Muscle layer of duodenum (tissue), 2 donors: ENCODE measurements around the gene ZDHHC3.

Experiments
- H3K27ac ChIP-seq: one replicate; pipeline ENCODE4 v1.7.0; 2013; ENCODE audit warnings: mild to moderate bottlenecking, low read length
- H3K27me3 ChIP-seq: one replicate; pipeline ENCODE4 v1.7.0; 2013; ENCODE audit warnings: low read depth, mild to moderate bottlenecking, control low read depth, low read length
- H3K36me3 ChIP-seq, 2 donors: one replicate each; pipeline ENCODE4 v1.7.0; 2013; ENCODE audit warnings: low read length in 2 of 2, control low read depth in 1 of 2, mild to moderate bottlenecking in 1 of 2; ENCODE audit not compliant: insufficient read depth in 2 of 2, control insufficient read depth in 1 of 2
- H3K4me1 ChIP-seq, 2 donors: one replicate each; pipeline ENCODE4 v1.7.0; 2013; ENCODE audit warnings: low read length in 2 of 2, mild to moderate bottlenecking in 2 of 2, control low read depth in 1 of 2, moderate library complexity in 1 of 2; ENCODE audit not compliant: insufficient read depth in 2 of 2, control insufficient read depth in 1 of 2
- H3K4me3 ChIP-seq, 2 donors: one replicate each; pipeline ENCODE4 v1.7.0; 2013; ENCODE audit warnings: low read length in 2 of 2, low read depth in 1 of 2, mild to moderate bottlenecking in 1 of 2
- H3K9me3 ChIP-seq, 2 donors: one replicate each; pipeline ENCODE4 v1.7.0; 2013; ENCODE audit warnings: low read length in 2 of 2, control low read depth in 1 of 2, mild to moderate bottlenecking in 1 of 2; ENCODE audit not compliant: control insufficient read depth in 1 of 2
- donor health status: healthy.

The ZDHHC3 gene, protein sequence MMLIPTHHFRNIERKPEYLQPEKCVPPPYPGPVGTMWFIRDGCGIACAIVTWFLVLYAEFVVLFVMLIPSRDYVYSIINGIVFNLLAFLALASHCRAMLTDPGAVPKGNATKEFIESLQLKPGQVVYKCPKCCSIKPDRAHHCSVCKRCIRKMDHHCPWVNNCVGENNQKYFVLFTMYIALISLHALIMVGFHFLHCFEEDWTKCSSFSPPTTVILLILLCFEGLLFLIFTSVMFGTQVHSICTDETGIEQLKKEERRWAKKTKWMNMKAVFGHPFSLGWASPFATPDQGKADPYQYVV

DNA sequence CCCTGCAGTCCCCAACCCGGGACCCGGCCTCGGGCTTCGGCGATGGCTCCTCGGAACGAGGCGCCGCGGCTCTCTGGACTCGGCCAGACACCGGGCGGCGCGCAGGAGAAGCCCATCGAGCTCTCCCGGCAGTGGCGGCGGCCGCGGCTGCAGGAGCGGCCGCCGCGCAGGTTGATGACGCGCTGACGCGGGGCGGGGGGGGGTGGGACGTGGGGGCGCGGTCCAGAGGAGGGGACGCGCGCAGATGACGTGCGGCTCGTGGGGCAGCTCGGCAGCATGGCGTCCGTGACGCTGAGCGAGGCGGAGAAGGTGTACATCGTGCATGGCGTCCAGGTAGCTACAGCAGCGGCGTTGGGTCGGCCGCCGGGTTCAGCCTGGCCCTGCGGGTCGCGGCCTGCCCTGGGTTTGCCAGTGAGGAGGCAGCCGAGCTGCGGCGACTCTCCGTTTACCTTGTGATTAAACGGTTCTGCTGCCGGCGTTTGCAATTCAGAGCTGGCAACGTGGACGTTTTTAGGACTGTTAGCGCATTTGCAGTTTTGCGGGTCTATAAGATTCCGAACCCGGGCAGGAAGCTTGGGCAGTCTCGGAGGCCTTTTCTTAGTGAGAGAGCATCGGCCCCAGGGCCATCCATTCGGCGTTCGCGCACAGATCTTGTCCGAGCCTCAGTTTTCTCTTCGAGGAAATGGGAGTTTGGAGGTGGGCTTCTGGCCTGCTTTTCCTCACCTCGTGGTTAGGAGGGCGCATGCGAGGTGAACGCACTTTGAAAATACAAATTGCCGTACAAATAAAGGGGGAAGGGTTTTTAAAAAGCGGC is at the start of gene ZDHHC3, which contains the start of gene EXOSC7:
Gene ZDHHC3 (minus strand): TSS at position 173 of the 814 bp plus-strand sequence. CDS start 16,738 bp downstream, outside the sequence.
Gene EXOSC7 (plus strand): TSS at position 243 of the 814 bp plus-strand sequence. CDS start 34 bp downstream, at position 277.
- Histone ChIP-seq H3K27ac (peak within 1 kb of the TSS; percentile 90), H3K36me3 (no peaks in the 10 kb centered on the region), H3K4me1 (peaks cover 12 to 30% of the 10 kb centered on the region in 2 donors), H3K9me3 (no peaks in the 10 kb centered on the region), H3K27me3 (no peaks in the 10 kb centered on the region), H3K4me3 (peak within 1 kb of the TSS; percentile 83 to 92)

DNA sequence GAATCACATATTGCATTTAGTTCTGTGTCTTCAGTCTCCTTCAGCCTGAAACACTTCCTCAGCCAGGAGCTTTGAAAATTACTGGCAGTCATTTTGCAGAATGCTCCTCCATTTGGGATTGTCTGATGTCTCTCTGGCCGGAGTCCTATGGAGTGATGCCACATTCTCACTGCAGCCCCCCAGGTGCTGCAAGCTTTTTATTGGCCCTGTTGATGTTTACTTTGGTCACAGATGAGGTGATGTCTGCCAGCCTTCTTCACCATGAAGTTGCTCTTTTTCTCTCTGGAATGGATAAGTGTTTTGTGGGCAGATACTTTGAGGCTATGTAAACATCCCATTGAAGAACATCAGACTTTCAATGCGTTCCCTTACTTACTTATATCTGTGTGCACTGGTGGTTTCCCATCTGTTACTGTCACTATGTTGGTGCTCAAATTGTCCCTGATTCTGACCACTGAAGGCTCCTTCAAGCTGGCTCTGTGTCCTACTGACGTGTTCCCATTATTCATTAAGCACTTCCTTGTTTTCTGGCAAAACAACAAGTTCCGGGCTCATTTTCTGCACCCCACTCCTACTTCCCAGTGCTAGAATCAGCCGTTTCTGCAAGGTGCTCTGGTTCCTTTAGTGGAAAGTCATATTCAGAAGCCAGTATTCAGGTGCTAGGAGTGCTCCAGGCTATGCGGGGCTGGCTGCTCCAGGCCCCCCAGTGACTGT is 48.7 kb upstream of the ZDHHC3 start:
- Histone ChIP-seq H3K9me3 (no peaks in the 10 kb centered on the region), H3K4me1 (peaks cover 15 to 27% of the 10 kb centered on the region in 2 donors), H3K27ac (no peak overlapping the region), H3K4me3 (no peak overlapping the region), H3K27me3 (no peaks in the 10 kb centered on the region), H3K36me3 (no peaks in the 10 kb centered on the region)

GRCh38 chr3:45023675-45024074 is 47.7 kb upstream of the ZDHHC3 start:
- H3K36me3 ChIP-seq = no peaks in the 10 kb centered on the region

DNA sequence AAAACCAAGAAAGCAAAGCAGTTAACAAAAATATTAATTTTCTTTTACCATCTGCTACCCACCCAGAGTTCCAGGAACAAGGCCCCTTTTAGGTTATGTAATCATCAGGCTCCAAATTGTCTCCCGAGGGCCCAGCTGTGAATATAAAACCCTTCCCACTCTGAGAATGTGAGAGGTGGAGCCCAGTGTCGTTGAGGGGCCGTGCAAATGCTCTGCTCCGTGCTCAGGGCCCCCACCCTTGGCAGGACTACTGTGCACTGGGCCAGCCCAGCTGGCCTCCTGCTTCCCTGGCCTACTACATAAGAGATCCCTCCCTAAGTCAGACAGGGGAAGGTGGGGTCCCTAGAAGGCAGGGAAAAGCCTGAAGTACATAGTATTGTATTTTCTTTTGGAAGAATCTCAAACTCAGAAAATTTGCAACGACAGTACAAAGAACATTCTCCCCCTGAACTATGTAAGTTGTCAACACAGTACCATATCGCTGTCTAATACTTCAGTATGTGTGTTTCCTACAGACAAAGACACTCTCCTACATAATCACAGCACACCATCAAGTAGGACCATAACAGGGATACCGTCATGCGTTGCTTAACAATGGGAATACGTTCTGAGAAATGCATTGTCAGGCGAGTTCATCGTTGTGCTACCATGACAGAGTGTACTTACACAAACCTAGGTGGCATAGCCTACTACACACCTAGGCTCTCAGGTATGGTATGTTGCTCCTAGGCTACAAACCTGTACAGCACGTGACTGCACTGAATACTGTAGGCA is 45.7 kb upstream of the ZDHHC3 start:
- H3K27ac ChIP-seq = no peak overlapping the region
- H3K4me1 ChIP-seq = peaks cover 15 to 21% of the 10 kb centered on the region in 2 donors

More at GRCh38 chr3:45023675-45024074, 47.7 kb upstream of the ZDHHC3 start:
- Histone ChIP-seq H3K27ac (no peak overlapping the region), H3K4me3 (no peak overlapping the region), H3K4me1 (peaks cover 15 to 27% of the 10 kb centered on the region in 2 donors), H3K9me3 (no peaks in the 10 kb centered on the region), H3K27me3 (no peaks in the 10 kb centered on the region)

DNA sequence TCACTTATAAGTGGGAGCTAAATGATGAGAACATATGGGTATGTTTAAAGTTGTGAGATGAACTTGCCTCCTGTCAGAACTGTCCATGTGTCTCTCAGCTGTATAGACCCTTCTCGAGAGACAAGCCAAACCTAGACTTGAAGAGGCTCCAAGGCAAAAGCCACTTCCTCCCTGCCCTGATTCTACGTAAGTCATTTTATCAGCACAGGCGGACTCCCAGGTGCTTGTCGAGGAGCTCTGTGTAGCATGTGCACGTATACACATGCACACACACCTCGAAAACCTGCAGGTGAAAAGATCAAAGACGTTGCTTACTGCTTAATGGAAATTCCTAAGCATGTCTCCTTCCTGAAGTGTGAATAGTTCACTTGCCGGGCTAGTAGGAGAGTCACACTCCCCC is 44.6 kb upstream of the ZDHHC3 start:
- H3K27me3 ChIP-seq = no peaks in the 10 kb centered on the region
- H3K4me3 ChIP-seq = no peak overlapping the region
- H3K36me3 ChIP-seq = no peaks in the 10 kb centered on the region
- H3K9me3 ChIP-seq = no peaks in the 10 kb centered on the region
- H3K27ac ChIP-seq = no peak overlapping the region
- H3K4me1 ChIP-seq = peaks cover 10 to 13% of the 10 kb centered on the region in 2 donors

More for the DNA sequence above, 45.7 kb upstream of the ZDHHC3 start:
- Histone ChIP-seq H3K36me3 (no peaks in the 10 kb centered on the region), H3K4me3 (no peak overlapping the region), H3K27me3 (no peaks in the 10 kb centered on the region), H3K9me3 (no peaks in the 10 kb centered on the region)

DNA sequence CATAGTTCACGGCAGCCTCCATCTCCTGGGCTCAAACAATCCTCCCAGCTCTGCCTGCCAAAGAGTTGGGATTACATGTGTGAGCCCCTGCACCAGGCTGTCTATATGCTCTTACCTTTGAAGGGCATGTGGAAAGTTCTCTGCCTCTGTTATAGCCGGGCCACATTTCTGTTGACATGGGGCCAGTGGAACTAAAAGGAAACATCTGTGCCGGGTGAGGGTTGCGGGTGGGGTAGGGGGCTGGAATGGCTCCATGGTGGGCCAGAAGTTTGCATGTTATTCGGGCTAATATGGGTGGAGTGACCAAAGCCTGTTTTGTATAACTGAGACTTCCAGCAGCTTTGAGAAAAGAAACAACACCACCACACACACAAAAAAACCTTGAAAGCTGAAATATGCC is 41.8 kb upstream of the ZDHHC3 start:
- no peak overlapping the region for H3K27ac ChIP-seq
- H3K36me3 ChIP-seq = no peaks in the 10 kb centered on the region
- H3K27me3 ChIP-seq = no peaks in the 10 kb centered on the region
- no peaks in the 10 kb centered on the region for H3K9me3 ChIP-seq
- H3K4me1 ChIP-seq = peaks cover 0 to under 1% of the 10 kb centered on the region in 2 donors
- H3K4me3 ChIP-seq = no peak overlapping the region

DNA sequence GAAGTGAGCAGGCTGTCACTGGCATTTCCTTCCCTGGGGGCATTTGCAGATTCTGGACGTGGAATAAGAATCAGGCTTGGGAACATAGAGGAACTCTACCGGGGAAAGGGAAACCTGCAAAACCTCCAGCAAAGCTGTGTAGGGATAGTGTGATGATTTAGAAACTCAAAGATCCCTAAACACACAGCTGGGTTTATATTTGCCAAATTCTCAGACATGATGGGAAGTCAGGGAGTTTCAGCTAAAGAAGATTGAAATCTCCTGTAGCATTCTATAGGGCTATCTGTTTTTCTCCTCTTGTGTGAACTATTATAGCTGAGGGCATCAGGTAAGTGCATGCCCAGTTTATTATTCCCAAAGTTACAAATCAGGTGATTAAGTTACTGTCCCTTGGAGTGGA is 40.9 kb upstream of the ZDHHC3 start:
- Histone ChIP-seq H3K27me3 (no peaks in the 10 kb centered on the region), H3K4me1 (peaks cover 0 to 5% of the 10 kb centered on the region in 2 donors), H3K4me3 (no peak overlapping the region), H3K27ac (no peak overlapping the region), H3K36me3 (no peaks in the 10 kb centered on the region), H3K9me3 (no peaks in the 10 kb centered on the region)

DNA sequence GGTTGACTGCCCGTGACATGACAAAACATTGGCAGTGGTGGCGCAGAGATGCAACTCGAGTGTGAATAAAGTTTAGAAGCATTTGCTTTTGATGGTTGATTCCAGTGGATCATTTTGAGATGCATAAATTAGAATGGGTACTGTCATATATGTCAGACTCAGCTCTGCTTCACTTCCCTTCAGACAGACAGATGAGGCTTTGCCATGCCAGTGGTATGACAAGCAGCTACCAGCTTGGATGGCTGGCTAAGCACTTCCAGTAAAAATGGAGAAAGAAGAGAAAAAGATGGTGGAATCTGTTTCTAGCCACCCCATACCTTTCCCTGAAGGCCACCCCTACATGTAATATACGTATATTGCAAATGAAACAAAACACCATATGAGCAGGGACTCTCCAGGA is 36.6 kb upstream of the ZDHHC3 start:
- peaks cover 0 to 14% of the 10 kb centered on the region in 2 donors for H3K4me1 ChIP-seq
- H3K36me3 ChIP-seq = peaks cover 6 to 8% of the 10 kb centered on the region in 2 donors

GRCh38 chr3:45011756-45012508 is 36.0 kb upstream of the ZDHHC3 start:
- Histone ChIP-seq H3K27ac (peak overlapping the region; percentile 92), H3K4me1 (peaks cover 0 to 14% of the 10 kb centered on the region in 2 donors), H3K9me3 (no peaks in the 10 kb centered on the region), H3K4me3 (peak overlapping the region in 1 of 2 donors; percentile 11), H3K27me3 (no peaks in the 10 kb centered on the region), H3K36me3 (peaks cover 12 to 13% of the 10 kb centered on the region in 2 donors)

More for the DNA sequence above, 36.6 kb upstream of the ZDHHC3 start:
- no peaks in the 10 kb centered on the region for H3K9me3 ChIP-seq
- H3K27ac ChIP-seq = peak overlapping the region; percentile 92
- no peak overlapping the region for H3K4me3 ChIP-seq
- H3K27me3 ChIP-seq = no peaks in the 10 kb centered on the region

DNA sequence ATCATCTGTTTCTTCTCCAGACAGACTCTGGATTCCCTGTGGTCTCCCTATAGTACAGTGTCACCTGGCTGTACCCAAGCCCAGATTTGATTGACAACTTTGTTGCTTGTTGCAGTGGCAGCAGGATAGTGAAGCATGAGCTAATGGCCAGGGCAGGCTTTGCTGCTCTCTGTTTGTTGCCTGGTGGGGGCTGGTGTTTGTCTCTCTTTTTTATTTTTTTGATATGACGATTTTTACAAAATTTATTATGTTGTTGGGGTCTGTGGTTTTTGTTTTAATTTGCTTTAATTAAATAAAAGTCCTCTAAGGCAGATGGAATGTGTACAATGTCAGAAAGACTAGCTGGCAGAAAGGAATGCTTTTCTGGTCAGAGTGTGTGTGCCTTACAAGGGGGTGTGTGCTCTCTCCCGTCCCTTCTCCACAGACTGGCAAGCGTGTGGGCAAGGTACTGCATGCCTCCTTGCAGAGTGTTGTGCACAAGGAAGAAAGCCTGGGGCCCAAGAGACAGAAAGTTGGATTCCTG is 34.9 kb upstream of the ZDHHC3 start:
- H3K9me3 ChIP-seq = no peaks in the 10 kb centered on the region
- peaks cover 0 to 14% of the 10 kb centered on the region in 2 donors for H3K4me1 ChIP-seq
- H3K27ac ChIP-seq = peak overlapping the region; percentile 92
- peaks cover 13 to 14% of the 10 kb centered on the region in 2 donors for H3K36me3 ChIP-seq
- no peaks in the 10 kb centered on the region for H3K27me3 ChIP-seq
- H3K4me3 ChIP-seq = no peak overlapping the region
